Sciatic nerve (tissue), 2 donors: Measurements from ENCODE around the gene MADCAM1. TPM values are rescaled to one million over a fixed set of nuclear protein-coding genes. Genes with fewer than 3 reads are reported as not detected.

Source experiments
- ATAC-seq: fragments of 200-7000 bp; cut with Tn5 transposase; one replicate; pipeline ENCODE4 v1.9.1; 2020; ENCODE audit warnings: mild to moderate bottlenecking, moderate library complexity
- DNase-seq: peaks from one replicate; pipeline ENCODE4 v3.0.0-alpha.2; 2020; ENCODE audit warnings: low spot score
- intact Hi-C: fragments of 100-400 bp; cut with DNase I; formaldehyde crosslinking; loops from one replicate; pipeline ENCODE4 v1.14.2; 2022
- total RNA-seq: library from RNA; stranded (reverse); fragmentation: NEBNext Ultra II Directional; extraction: Animal tissue kit (Norgen Biotek cat#: 25700); gene quantifications from one replicate; pipeline ENCODE4 v1.2.1, GENCODE V29; 2021
- donor health status: DM: no; HTN: no; CAD: no.
- donor health status: DM: no; HTN: no; CAD: no.

Gene MADCAM1
- total RNA-seq, 1 donor from 2014 or later: 1.1 TPM

GRCh38 chr19:498977-499623, 2.8 kb downstream of the MADCAM1 start:
- DNase-seq: peak; percentile 47
- intact Hi-C loops: no loop called here

GRCh38 chr19:501646-502045, 5.4 kb downstream of the MADCAM1 start:
- intact Hi-C loops: no loop called here
- ATAC-seq (no peak), DNase-seq (peak; percentile 52)

More at GRCh38 chr19:498977-499623, 2.8 kb downstream of the MADCAM1 start:
- no peak for ATAC-seq

- DNase-seq (peak; percentile 55), ATAC-seq (no peak)
- intact Hi-C loops: no loop called here
Observed at GRCh38 chr19:504616-505015, 8.3 kb downstream of the MADCAM1 start.

GRCh38 chr19:506404-507285, 10.4 kb downstream of the MADCAM1 start:
- ATAC-seq (peak; percentile 96), DNase-seq (peak; percentile 98)
- intact Hi-C loops: no loop called here

- ATAC-seq (peak; percentile 92), DNase-seq (peak; percentile 86)
- intact Hi-C loops: no loop called here
Observed at GRCh38 chr19:507286-508203, 11.3 kb downstream of the MADCAM1 start, which contains the start of gene TPGS1. TSS of gene TPGS1 (plus strand) at chr19:507497. CDS start at chr19:507507, 10 bp downstream.

- no peak for ATAC-seq
- DNase-seq: peak; percentile 59
- intact Hi-C loops: no loop called here
Observed at GRCh38 chr19:508204-509150, 12.2 kb downstream of the MADCAM1 start.

GRCh38 chr19:510606-511100, 14.4 kb downstream of the MADCAM1 start:
- intact Hi-C loops: no loop called here
- peak; percentile 79 for DNase-seq
- ATAC-seq: no peak

- ATAC-seq (no peak), DNase-seq (peak; percentile 58)
- intact Hi-C loops: no loop called here
Observed at GRCh38 chr19:511101-511851, 15.0 kb downstream of the MADCAM1 start.

- DNase-seq (no peak), ATAC-seq (no peak)
- intact Hi-C loops: no loop called here
Observed at GRCh38 chr19:512547-513365, 16.5 kb downstream of the MADCAM1 start.

- intact Hi-C loops: no loop called here
Observed at GRCh38 chr19:513368-514165, 17.3 kb downstream of the MADCAM1 start.

GRCh38 chr19:514166-514663, 17.9 kb downstream of the MADCAM1 start:
- no peak for ATAC-seq
- DNase-seq: no peak
- intact Hi-C loops: no loop called here

More at GRCh38 chr19:513368-514165, 17.3 kb downstream of the MADCAM1 start:
- DNase-seq: no peak
- no peak for ATAC-seq

GRCh38 chr19:517721-518597, 21.7 kb downstream of the MADCAM1 start:
- ATAC-seq: peak; percentile 7
- DNase-seq: no peak
- intact Hi-C loops: no loop called here

GRCh38 chr19:518598-519231, 22.4 kb downstream of the MADCAM1 start:
- peak; percentile 13 for ATAC-seq
- intact Hi-C loops: no loop called here
- DNase-seq: no peak

GRCh38 chr19:519449-519865, 23.2 kb downstream of the MADCAM1 start:
- DNase-seq: no peak
- intact Hi-C loops: no loop called here
- no peak for ATAC-seq
